ENCODE data around the gene SVIL.
"Not testable (repeated sequence)": the region's sequence is repeated elsewhere in the genome, so short reads cannot be mapped to it uniquely, and the experiment has no call there.

The SVIL gene

GRCh38 chr10:29512425-29512974 lies 122.3 kb downstream of the SVIL start:
- no peak for TF ChIP-seq CTCF (conservative IDR thresholded peaks at IDR 0.05; ENCODE audit: low read depth, low read length)
- no peak for DNase-seq (ENCODE audit: low read depth)
- no peak overlapping the region for H3K4me3 ChIP-seq (ENCODE audit: low read depth, low read length)

GRCh38 chr10:29511806-29512205 lies 123.0 kb downstream of the SVIL start:
- not testable (repeated sequence) for H3K4me3 ChIP-seq (ENCODE audit: low read depth, low read length); DNase-seq (ENCODE audit: low read depth)

- DNase-seq (ENCODE audit: low read depth); H3K4me3 ChIP-seq (ENCODE audit: low read depth, low read length): not testable (repeated sequence)
Observed at GRCh38 chr10:29510483-29511157, 124.2 kb downstream of the SVIL start.

- TF ChIP-seq CTCF (conservative IDR thresholded peaks at IDR 0.05; ENCODE audit: low read depth, low read length) = no peak
- DNase-seq (ENCODE audit: low read depth) = no peak
- H3K4me3 ChIP-seq (ENCODE audit: low read depth, low read length) = no peak overlapping the region
Observed at GRCh38 chr10:29508554-29509244, 126.1 kb downstream of the SVIL start.

- DNase-seq (ENCODE audit: low read depth); H3K4me3 ChIP-seq (ENCODE audit: low read depth, low read length): not testable (repeated sequence)
Observed at GRCh38 chr10:29507750-29508149, 127.0 kb downstream of the SVIL start.

GRCh38 chr10:29506324-29506921 lies 128.3 kb downstream of the SVIL start:
- DNase-seq (ENCODE audit: low read depth); H3K4me3 ChIP-seq (ENCODE audit: low read depth, low read length): not testable (repeated sequence)

GRCh38 chr10:29502351-29502750 lies 132.4 kb downstream of the SVIL start:
- no peak for TF ChIP-seq CTCF (conservative IDR thresholded peaks at IDR 0.05; ENCODE audit: low read depth, low read length)
- DNase-seq (ENCODE audit: low read depth) = no peak
- H3K4me3 ChIP-seq (ENCODE audit: low read depth, low read length) = no peak overlapping the region

- no peak overlapping the region for H3K4me3 ChIP-seq (ENCODE audit: low read depth, low read length)
- TF ChIP-seq CTCF (conservative IDR thresholded peaks at IDR 0.05; ENCODE audit: low read depth, low read length) = no peak
- DNase-seq (ENCODE audit: low read depth) = peak; percentile 64
Observed at GRCh38 chr10:29501692-29502091, 133.1 kb downstream of the SVIL start.

GRCh38 chr10:29499993-29500537 lies 134.7 kb downstream of the SVIL start:
- no peak for TF ChIP-seq CTCF (conservative IDR thresholded peaks at IDR 0.05; ENCODE audit: low read depth, low read length)
- no peak for DNase-seq (ENCODE audit: low read depth)
- H3K4me3 ChIP-seq (ENCODE audit: low read depth, low read length) = no peak overlapping the region
